GM19372 (cell line): Measurements from ENCODE around the gene SVEP1.
"Not testable (repeated sequence)": the region's sequence is repeated elsewhere in the genome, so short reads cannot be mapped to it uniquely, and the experiment has no call there.

Experiments
- ATAC-seq: cut with Tn5 transposase; IDR thresholded peaks from one replicate; pipeline ENCODE4 v1.9.1; 2021; ENCODE audit warnings: mild to moderate bottlenecking, low read depth, moderate library complexity; ENCODE audit not compliant: unreplicated experiment

The SVEP1 gene

GRCh38 chr9:110389148-110389750, 190.3 kb downstream of the SVEP1 start:
- ATAC-seq, result no peak

GRCh38 chr9:110383491-110383890, 196.1 kb downstream of the SVEP1 start:
- ATAC-seq, result no peak

GRCh38 chr9:110382731-110383130, 196.8 kb downstream of the SVEP1 start:
- ATAC-seq, result no peak

GRCh38 chr9:110371411-110372007, 208.0 kb downstream of the SVEP1 start:
- ATAC-seq, result no peak

- ATAC-seq, result no peak
Measured at GRCh38 chr9:110370315-110370714, 209.2 kb downstream of the SVEP1 start.

GRCh38 chr9:110364451-110364850, 215.1 kb downstream of the SVEP1 start:
- ATAC-seq, result no peak

GRCh38 chr9:110358992-110359391, 220.5 kb downstream of the SVEP1 start:
- ATAC-seq, result not testable (repeated sequence)

GRCh38 chr9:110357505-110357904, 222.0 kb downstream of the SVEP1 start:
- ATAC-seq, result no peak

- ATAC-seq, result no peak
Measured at GRCh38 chr9:110356639-110357395, 222.7 kb downstream of the SVEP1 start.

- no peak for ATAC-seq
Measured at GRCh38 chr9:110355911-110356310, 223.6 kb downstream of the SVEP1 start.

- no peak for ATAC-seq
Measured at GRCh38 chr9:110351009-110351467, 228.5 kb downstream of the SVEP1 start.

- ATAC-seq, result no peak
Measured at GRCh38 chr9:110346325-110346724, 233.2 kb downstream of the SVEP1 start.

- ATAC-seq, result no peak
Measured at GRCh38 chr9:110344821-110345220, 234.7 kb downstream of the SVEP1 start.

GRCh38 chr9:110343551-110343950, 236.0 kb downstream of the SVEP1 start:
- ATAC-seq, result no peak

GRCh38 chr9:110340306-110340705, 239.2 kb downstream of the SVEP1 start:
- no peak for ATAC-seq

GRCh38 chr9:110338143-110338542, 241.4 kb downstream of the SVEP1 start:
- no peak for ATAC-seq

GRCh38 chr9:110337727-110338126, 241.8 kb downstream of the SVEP1 start, which contains the start of gene TXNDC8:
TSS of gene TXNDC8 (minus strand) at chr9:110337863.
- no peak for ATAC-seq

GRCh38 chr9:110336363-110336762, 243.2 kb downstream of the SVEP1 start:
- no peak for ATAC-seq

GRCh38 chr9:110334871-110335270, 244.7 kb downstream of the SVEP1 start:
- no peak for ATAC-seq

- ATAC-seq, result peak; percentile 66
Measured at GRCh38 chr9:110334183-110334582, 245.4 kb downstream of the SVEP1 start.

- ATAC-seq, result no peak
Measured at GRCh38 chr9:110332766-110333165, 246.8 kb downstream of the SVEP1 start.
